Glomerular visceral epithelial cell (primary cell): Measurements from ENCODE around the gene PARL.

Experiments
- DNase-seq: peaks from one replicate; pipeline ENCODE4 v3.0.0-alpha.2; 2016; ENCODE audit errors: extremely low spot score

PARL gene

GRCh38 chr3:183817639-183818038 is 67.0 kb downstream of the PARL start:
- no peak for DNase-seq

- no peak for DNase-seq
Measured at GRCh38 chr3:183816681-183817510, 67.8 kb downstream of the PARL start.

- DNase-seq: no peak
Measured at GRCh38 chr3:183815951-183816475, 68.7 kb downstream of the PARL start.

GRCh38 chr3:183815563-183815940 is 69.1 kb downstream of the PARL start:
- no peak for DNase-seq

- DNase-seq: no peak
Measured at GRCh38 chr3:183814240-183814639, 70.4 kb downstream of the PARL start.

- DNase-seq: no peak
Measured at GRCh38 chr3:183812761-183813445, 71.8 kb downstream of the PARL start.

- DNase-seq: no peak
Measured at GRCh38 chr3:183811638-183812037, 73.0 kb downstream of the PARL start.

- DNase-seq: no peak
Measured at GRCh38 chr3:183810643-183811594, 73.8 kb downstream of the PARL start.

GRCh38 chr3:183809270-183809669 is 75.4 kb downstream of the PARL start:
- DNase-seq: no peak

GRCh38 chr3:183808355-183808754 is 76.3 kb downstream of the PARL start:
- no peak for DNase-seq

- no peak for DNase-seq
Measured at GRCh38 chr3:183807881-183808280, 76.8 kb downstream of the PARL start.

GRCh38 chr3:183807209-183807728 is 77.4 kb downstream of the PARL start:
- no peak for DNase-seq

GRCh38 chr3:183802989-183803388 is 81.7 kb downstream of the PARL start:
- no peak for DNase-seq

GRCh38 chr3:183801601-183802000 is 83.1 kb downstream of the PARL start:
- DNase-seq: no peak

- DNase-seq: no peak
Measured at GRCh38 chr3:183800243-183800863, 84.3 kb downstream of the PARL start.

GRCh38 chr3:183799461-183799860 is 85.2 kb downstream of the PARL start:
- no peak for DNase-seq

GRCh38 chr3:183797996-183798395 is 86.7 kb downstream of the PARL start:
- DNase-seq: no peak

- DNase-seq: no peak
Measured at GRCh38 chr3:183796372-183796771, 88.3 kb downstream of the PARL start.

- DNase-seq: no peak
Measured at GRCh38 chr3:183794452-183794851, 90.2 kb downstream of the PARL start.

- no peak for DNase-seq
Measured at GRCh38 chr3:183792976-183793375, 91.7 kb downstream of the PARL start.

- DNase-seq: no peak
Measured at GRCh38 chr3:183790700-183791099, 94.0 kb downstream of the PARL start.
